Vagina (tissue), 2 donors: ENCODE measurements around the gene CELF4.

Experiments used
- CTCF ChIP-seq, 3 experiments: fragments of 450-650 bp in 2 of 3; fragments of 200-600 bp in 1 of 3; sonication (generic) in 1 of 3; IDR thresholded peaks; one replicate each; pipeline ENCODE4 v1.5.1; 2017 to 2019; ENCODE audit warnings: antibody characterized with exemption in 3 of 3, mild to moderate bottlenecking in 2 of 3, moderate library complexity in 2 of 3
- POLR2A ChIP-seq, 2 donors: fragments of 450-650 bp; IDR thresholded peaks; one replicate each; pipeline ENCODE4 v1.6.1; 2017; ENCODE audit warnings: antibody characterized with exemption in 2 of 2, mild to moderate bottlenecking in 2 of 2, moderate library complexity in 2 of 2
- POLR2AphosphoS5 ChIP-seq, 2 donors: sonication (generic); formaldehyde crosslinking; IDR thresholded peaks; one replicate each; pipeline ENCODE4 v1.9.0; 2017; ENCODE audit warnings: antibody characterized with exemption in 2 of 2, mild to moderate bottlenecking in 2 of 2, low read depth in 1 of 2; ENCODE audit not compliant: insufficient read depth in 1 of 2

- TF ChIP-seq POLR2A (IDR thresholded peaks at IDR 0.05) (no peak), CTCF (IDR thresholded peaks at IDR 0.05) (no peak), POLR2AphosphoS5 (IDR thresholded peaks at IDR 0.05; ENCODE audit: insufficient read depth in 1 of 2, low read depth in 1 of 2) (no peak)
Observed at GRCh38 chr18:37343542-37343851, 222.1 kb downstream of the CELF4 start.
